NCI-H1436 treated with DMSO at 0.1 percent for 48 hours (cell line): ENCODE measurements around the gene TMEM121.

Experiments used
- DNase-seq: peaks from one replicate; lab custom pipeline; 2025; lab: John Stamatoyannopoulos, UW

TMEM121 gene

DNA sequence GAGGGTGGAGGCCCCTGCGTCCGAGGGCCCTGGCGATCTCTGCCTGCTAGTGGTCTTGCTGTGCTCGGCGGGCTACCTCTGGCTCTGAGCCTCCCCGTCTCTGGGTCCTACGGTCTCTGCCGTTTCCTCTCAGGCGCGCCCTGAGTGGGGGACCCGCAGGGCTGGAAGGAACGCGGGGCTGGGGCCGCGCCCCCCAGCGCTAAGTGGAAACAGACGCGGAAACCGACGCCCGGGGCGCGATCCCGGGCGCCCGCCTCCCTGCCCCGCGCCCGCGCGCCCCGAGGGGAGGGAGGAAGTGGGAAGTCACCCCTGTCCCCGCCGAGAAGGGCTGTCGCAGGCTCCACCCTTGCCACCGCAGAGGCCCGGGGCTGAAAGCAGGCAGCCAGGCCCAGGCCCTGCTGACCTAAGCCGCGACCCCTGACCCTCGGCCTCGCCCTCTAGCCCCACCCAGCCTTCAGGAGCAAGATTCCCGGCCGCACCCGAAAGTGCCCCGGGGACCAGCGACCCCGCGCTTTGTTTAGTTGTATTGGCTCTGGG lies 38.9 kb upstream of the TMEM121 start:
- DNase-seq, result no peak

DNA sequence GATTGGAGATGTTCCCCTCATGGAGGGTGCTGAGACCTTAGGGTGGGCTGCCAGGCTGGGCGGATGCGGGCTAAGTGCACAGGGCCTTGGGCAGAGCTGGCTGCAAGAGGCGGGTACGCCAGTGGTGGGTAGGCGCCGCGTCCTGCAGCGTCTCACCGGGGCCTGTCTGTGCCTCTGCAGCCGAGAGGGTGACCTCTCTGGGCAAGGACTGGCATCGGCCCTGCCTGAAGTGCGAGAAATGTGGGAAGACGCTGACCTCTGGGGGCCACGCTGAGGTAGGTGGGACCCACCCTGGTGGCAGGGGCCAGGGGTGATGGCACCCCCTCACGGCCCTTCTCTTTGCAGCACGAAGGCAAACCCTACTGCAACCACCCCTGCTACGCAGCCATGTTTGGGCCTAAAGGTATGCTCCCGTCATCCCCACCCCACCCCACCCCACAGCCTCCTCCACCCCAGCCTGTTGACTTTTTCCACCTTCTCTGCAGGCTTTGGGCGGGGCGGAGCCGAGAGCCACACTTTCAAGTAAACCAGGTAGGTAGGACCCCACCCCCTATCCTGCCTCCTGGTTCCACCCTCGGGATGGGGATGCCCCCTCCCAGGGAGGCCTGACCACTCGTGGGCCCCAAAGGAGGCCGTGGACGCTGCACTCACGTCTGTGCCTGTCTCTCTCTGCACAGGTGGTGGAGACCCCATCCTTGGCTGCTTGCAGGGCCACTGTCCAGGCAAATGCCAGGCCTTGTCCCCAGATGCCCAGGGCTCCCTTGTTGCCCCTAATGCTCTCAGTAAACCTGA lies 38.2 kb upstream of the TMEM121 start:
- DNase-seq, result no peak

DNA sequence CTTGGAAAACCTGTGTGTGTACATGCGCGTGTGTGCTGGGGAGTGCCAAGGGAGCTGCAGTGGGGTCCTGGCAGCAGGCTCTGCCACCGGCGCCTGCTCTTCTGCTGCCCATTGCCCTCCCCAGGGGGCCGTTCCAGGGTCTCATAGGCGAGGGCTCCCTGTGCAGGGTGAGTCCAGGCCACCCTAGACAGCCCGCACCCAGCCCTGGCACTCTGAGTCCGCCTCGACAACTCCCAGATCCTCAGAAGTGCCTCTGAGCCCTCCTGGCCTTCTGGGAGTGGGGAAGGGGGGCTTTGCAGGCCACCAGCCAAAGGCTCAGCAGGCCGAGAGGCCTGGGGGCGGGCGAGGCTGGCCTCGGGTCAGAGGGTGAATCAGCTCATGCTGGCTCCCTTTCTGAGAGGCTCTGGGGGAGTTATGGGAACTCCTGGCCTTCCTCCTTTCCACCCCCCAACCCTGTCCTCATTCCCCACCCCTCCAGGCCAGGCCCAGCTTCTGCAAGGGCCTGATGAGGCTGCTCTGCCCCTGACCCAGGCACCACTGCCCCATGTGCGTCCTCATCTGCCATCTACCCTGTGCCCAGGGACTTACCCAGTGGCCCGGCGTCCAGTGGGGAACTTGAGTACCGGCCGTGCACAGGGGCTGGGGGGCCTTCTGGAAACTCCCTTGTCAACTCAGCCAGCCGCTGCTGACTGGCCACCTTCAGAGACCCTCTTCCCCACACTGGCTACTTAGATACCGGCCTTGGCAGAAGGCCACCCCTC lies 37.4 kb upstream of the TMEM121 start:
- DNase-seq, result no peak

DNA sequence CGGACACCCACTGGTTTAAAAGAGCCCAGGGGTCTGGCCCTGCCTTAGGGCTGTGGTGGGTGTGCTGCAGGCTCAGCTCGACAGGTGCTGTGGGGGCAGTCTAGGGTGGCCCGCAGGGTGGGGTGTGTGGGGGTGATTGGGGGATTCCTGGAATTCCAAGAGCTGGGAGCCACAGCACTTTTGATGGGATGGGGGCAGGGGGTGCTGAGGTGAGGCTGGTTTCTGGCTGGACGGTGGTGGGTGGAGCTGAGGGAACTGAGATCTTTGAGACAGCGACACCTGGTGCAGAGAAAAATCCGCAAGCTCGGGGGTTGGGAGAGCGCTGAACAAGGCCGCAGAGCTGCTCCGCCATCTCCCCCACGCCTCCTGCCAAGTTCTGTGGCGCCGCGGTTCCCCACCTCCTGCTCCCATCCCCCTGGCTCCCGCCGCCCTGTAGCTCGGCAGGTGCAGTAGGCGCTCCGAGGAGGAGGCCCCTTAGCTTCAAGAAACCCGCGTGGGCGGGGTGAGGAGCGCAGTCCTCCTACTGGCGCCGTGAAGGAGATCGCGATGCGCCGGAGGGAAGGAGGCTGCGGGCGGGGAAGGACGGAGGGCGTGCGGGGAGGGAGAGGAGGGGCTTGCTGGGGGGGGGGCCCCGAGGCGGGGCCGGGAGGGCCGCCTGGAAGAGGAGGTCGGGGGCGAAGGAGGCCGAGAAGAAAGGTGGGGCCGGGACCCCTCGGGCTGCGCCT lies 36.7 kb upstream of the TMEM121 start:
- peak; percentile 45 for DNase-seq

DNA sequence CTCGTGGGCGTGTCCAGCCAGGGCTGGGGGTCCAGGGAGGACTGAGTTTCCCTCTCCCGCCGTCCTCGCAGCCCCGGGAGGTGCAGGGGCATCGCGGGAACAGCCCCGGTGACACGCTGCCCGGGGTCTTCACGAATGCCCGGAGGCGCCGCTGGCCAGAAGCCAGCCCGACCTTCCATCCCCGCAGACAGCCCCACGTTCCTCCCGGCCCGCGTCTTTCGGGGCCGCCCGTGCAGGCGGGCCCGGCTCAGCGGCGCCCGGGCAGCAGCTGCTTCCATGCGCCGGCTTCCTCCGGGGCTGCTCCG lies 36.2 kb upstream of the TMEM121 start:
- no peak for DNase-seq

DNA sequence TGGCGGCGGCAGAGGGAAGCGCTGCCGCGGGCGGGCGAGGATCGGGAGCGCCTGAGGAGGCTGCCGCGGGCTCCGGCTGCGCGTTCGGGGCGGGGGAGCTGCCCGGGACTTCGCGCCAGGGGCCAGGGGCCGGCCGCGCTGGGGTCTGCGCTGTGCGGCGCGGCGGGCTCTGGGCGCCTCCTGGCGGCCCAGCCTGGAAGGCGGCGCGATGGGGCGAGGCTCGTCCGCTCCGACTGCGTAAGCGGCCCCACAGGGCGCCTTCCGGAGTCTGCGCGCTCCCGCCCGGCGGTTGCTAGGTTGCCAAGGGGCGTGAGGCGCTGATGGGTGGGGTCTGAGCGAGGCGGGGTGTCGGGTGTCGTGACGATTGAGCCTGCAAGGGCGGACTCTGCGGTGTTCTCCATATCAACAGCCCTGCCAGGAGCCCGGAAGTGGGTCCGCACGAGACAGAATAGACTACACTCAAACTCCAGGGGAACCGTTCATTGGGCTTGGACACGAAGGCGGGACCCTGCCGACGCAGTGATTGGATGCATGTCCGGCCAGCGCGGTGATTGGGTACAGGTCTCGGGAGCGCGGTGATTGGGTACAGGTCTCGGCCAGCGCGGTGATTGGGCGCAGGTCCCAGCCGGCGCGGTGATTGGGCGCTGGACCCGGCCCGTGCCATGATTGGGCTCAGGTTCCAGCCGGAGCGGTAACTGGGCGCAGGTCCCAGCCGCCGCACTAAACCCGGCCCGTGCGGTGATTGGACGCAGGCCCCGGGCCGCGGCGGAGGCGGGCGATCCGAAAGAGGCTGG lies 35.6 kb upstream of the TMEM121 start, which contains the start of gene TEDC1:
Gene TEDC1, plus strand, starts transcription at position 675 of the 794 bp plus-strand sequence. CDS start 130 bp downstream, outside the sequence.
- peak; percentile 99 for DNase-seq

DNA sequence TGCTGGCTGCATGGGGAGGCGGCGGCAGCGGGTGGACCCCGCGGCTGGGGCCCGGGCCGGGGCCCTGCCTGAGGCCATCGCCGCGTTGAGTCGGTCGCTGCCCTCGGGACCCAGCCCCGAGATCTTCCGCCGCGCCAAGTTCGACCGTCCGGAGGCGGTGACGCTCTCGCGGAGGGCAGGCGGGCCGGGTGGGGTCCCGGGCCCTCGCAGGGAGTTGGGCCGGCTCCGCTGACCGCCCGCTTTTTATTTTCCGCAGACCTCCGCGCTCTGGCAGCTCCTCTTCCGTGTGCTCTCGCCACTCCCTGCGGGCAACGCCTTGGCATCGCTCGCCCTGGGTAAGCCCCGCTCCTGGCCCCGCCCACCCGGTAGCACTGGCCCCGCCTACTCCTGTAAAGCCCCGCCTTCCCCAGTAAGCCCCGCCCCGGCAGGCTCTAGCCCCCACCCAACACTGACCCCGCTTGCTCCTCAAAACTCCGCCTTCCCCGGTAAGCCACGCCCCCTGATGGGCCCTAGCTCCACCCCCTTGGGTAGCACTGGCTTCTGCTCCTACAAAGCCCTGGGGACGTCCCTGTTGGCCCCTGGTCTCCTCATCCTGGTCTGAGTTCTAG lies 34.9 kb upstream of the TMEM121 start:
- no peak for DNase-seq

DNA sequence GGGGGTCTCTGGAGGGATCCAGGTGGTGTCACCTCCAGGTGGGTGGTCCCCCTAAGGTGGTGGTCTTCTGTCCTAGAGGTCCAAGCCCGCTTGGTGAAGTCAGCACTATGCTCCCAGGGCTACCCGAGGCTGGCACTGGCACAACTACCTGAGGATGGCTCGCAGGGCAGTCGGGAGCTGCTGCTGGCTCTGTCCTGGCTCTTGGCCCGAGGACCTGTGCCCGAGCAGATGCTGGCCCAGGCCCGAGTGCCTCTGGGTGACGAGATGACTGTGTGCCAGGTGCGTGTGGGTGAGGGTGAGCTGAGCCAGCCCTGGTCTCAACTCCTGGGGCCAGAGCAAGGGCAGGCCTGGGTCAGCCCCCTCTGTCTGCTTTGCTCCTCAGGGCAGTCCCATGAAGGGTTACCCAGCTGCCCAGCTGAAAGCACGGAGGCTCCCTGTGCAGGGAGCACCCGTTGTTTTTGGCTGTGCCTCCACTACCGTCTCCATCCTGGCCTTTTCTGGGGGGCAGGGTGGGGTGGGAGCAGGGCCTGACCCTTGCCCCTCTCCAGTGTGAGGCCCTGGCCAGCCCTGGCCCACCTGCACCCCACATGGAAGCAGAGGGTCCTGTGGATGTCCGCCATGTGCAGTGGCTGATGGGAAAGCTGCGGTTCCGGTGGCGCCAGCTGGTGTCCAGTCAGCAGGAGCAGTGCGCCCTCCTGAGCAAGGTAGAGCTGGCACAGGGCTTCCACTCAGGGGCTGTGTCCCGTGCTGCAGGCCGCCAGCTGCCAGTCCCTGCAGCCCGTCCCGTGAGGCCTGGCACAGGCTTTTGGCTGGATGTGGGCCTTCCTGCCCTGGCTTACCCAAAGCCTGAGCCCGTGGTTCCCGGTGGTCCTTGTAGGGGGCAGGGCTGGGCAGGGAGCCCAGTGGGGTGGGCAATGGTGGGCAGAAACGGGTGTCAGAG lies 34.1 kb upstream of the TMEM121 start:
- DNase-seq, result no peak

DNA sequence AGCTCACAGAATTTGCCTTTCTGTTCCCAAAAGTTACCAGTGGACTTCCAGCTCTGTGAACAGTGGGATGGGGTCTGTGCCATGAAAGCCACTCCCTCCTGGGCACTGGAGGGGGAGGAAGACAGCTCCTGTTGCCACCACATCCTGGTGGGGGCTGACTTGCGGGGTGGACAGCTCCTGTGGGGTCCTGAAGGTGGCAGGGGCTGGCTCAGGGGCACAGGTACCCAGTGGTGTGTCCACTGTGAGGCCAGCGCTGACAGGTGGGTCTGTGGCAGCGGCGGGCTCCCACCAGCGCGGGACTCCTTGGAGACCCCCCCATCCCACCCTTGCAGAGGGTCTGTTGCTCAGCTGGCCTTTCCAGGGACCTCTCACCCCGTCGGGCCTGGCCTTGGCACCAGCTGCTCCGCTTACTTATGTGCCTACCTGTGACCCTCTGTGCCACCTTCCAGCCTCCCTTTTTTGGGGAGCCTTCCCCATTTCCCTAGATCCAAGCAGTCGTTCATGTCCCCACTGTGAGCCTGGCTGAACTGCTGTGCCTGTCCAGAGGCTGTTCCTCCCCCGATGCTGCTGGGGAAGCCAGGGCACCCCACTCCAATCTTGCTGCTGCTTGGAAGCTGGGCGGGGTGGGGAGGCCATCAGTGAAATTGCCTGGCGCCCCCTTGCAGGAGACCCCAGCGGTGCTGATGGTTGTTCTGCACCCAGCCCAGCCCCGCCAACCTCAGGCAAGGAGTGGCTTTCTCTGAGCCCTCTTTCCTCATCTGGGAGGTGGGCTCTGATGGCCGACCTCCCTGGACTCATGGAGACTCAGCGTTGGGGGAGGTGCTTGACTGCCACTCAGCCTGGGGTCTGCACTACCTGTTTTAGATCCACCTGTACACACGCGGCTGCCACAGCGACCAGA lies 33.2 kb upstream of the TMEM121 start:
- no peak for DNase-seq

DNA sequence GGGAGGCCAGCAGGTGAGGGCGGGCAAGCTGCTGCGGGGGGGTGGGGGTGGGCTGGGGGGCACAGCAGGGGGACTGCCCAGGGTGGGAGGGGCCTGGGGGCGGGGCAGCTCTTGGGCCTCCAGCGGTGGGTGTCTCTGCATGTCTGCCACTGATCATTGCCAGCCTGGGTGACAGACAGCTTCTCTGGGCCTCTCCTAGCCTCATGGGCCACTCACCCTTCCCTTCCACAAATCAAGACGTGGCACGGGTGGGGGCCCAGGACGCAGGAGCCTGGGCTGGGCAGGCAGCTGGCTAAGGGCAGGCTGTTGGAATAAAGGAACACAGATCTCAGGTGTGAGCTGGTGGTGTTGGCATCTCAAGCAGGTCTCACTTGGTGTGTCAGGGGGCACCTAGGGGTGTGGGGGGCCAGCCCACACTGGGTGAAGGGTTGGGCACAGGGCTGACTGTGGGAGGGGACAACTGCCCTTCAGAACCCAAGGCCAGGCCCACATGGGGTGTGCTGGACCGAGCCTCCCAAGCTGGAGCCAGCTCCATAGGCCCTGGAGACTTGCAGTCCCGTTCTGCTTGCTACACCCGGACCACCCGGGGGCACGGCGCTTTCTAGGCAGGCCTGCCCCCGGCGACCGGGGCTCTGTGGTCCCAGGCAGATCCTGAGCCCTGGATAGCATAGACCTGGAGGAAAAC lies 32.3 kb upstream of the TMEM121 start:
- DNase-seq, result no peak

DNA sequence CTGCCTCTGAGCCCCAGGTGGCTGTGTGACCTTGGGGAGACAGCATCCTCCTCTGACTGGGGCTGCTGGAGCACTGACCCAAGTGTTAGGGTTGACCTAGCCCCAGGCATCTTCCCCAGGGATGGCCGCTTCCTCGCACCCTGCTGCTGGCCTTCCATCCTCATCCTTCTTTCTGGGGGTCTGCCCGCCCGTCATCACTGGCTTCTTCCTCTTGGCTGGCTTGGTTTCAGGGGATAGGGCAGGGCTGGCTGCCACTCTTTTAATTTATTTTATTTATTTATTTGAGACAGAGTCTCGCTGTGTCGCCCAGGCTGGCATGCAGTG lies 31.8 kb upstream of the TMEM121 start:
- no peak for DNase-seq

DNA sequence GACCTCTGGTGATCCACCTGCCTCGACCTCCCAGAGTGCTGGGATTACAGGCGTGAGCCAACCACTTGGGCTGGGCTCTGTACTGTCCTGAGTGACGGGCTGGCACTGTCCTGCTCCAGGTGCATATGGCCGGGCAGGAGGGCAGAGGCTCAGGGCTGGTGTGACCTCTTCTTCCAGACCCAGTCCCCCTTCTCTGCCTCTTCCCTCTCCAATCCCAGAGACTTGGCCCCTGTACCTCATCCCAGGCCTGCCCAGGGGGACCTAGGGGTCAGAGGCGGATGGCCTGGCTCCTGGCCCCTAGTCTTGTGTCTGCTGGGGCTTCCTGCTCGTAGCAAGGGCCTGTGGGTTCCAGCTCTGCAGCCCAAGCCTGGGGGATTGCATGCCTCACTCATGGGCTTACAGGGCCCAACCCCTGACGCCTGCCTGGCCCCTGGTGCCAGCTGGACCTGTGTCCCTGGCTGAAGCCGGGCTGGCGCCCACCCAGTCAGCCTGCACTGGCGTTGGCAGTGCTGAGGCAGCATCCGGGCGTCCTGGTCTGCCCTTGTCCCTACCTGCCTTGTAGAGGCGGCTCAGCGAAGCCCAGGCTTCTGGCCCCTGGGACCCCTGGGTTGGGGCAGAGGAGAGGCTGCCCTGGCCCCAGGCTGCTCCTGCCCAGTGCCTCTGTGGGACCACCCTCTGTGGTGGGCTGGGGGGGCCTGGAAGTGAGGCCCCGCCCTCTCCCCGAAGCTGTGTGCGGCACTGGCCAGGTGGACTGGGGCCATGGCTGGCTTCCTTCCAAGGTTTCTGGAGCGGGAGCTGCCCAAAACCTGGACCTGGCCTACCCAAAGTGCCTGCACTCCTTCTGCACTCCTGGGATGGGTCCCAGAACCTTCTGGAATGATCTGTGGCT lies 31.0 kb upstream of the TMEM121 start:
- DNase-seq, result no peak

DNA sequence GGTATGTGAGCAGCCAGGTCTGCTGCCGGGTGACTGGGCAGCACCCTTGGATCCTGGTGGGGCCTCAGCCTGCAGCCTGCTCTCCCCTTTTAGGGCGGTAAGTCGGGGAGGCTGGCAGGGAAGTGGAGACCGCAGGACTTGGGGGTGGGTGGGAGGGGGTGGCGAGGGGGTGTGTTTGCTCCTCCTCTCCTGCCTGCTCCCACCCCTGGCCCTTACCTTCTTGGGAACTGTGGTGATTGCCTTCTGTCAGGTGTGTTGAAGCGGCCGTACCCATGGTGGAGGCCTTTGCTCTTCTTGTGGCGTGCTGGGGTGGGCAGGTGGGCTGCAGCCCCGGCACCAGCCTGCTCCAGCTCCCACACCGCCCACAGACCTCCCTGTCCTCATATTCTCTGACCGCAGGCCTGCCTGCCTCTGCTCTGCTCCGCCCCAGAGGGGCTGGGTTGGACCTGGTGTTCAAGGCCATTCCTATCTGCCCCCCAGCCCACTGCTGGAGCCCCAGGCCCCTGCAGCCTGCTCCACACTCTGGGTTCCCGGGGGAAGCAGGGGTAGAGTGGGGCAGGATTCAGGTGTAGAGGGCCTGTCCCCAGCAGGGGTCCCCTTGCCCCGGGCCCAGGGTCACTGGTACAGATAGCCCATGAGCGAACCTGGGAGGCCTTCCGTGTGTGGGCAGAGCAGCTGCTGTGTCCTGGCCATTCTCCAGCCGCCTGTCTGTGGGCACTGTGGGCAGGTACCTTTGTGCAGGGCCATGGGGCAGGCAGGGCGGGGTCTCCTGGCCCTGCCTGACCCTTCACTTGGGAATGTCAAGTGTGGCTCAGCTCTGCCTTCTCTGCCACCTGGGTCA lies 30.2 kb upstream of the TMEM121 start:
- no peak for DNase-seq

DNA sequence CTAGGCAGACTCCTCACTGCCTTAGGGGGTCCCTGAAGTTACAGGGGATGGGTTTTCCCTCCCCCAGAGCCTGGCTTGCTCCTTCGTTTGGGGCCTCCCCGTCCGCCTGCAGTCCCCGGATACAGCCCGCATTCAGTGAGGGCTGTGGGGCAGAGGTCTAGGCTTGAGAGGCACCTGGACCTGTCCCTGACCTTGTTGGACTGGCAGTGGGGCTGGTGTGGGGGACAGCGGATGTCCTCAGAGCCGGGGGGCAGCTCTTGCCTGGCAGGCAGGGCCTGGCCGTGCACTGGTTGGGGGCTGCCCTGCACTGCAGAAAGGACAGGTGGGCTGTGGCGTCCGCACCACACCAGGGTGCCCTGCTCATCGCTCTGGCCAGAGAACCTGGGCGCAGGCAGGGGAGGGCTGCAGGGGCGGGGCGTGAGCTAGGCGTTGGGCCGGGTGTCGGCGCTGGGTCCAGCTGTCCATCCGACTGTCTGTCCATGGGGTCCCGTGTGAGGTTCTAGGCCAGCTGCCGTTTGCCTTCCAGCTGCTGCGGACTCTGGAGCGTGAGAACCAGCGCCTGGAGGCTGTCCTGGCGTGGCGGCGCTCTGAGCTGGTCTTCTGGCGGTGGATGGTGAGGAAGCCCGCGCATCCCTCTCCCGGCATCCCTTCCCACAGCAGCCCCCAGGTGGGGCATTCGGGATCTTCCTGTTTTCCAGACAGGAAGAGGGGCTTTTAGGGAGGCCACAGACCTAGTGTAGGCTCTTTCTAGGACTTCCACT lies 29.4 kb upstream of the TMEM121 start:
- no peak for DNase-seq

DNA sequence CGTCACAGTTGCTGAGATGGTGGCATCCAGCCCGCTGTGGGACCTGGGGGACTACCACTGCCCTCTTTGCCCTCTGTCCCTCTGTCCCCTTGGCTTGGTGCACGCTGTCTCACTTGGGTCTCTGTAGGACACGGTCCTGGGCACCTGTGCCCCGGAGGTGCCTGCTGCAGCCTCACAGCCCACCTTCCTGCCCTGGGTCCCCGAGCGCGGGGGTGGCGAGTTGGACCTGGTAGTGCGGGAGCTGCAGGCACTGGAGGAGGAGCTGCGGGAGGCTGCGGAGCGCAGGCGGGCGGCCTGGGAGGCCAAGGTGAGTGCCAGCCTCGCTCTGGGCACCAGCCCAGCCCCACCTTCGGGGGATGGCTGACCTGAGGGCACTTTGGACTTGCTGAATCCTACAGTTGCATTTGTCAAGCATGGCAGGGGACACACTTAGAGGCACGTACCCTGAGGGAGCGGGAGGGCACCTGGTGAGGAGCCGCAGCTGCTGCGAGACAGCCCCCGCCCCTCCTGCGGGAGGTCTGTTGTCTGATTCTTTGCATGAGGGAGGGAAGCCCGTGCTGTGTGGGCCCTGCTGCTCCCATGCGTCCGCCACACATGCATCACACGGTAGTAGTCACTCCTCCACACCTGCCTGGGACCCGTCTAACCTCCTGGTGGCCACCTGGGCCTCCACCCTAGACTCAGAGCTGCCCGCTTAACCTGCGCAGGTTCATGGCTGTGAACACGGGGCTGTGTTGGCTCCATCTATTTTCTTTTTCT lies 28.5 kb upstream of the TMEM121 start:
- no peak for DNase-seq
